ENCODE results near the gene SDE2.
"Not testable (repeated sequence)": the region's sequence is repeated elsewhere in the genome, so short reads cannot be mapped to it uniquely, and the experiment has no call there.

The SDE2 gene

DNA sequence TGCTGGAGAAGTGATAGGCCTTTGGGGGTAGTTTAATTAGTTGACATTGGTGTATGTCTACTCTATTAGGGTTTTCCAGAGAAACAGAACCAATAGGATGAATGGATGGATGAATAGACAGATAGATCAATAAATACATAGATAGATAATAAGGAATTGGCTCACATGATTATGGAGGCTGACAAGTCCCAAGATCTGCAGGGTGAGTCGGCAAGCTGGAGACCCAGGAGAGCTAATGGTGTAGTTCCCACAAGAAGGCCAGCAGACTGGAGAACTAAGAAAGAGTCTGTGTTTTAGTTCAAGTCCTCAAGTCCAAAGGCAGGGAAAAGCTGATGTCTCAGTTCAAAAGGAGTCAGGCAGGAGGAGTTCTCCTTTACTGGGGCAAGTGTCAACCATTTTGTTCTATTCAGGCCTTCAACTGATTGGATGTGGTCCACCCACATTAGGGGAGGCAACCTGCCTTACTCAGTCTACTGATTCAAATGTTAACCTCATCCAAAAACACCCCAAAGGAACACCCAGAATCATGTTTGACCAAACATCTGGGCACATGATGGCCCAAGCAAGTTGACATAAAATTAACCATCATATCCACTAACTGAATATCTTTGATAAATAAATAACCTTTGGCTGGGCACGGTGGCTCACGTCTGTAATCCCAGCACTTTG, 4.5 kb upstream of the SDE2 start:
- no peak overlapping the region for H3K4me3 Mint-ChIP-seq
- H3K4me1 Mint-ChIP-seq, result peaks cover 13% of the 10 kb centered on the region
- no peaks in the 10 kb centered on the region for H3K36me3 Mint-ChIP-seq (ENCODE audit: low read depth)
- H3K27me3 Mint-ChIP-seq (ENCODE audit: low read depth), result no peaks in the 10 kb centered on the region
- H3K27ac Mint-ChIP-seq, result no peak overlapping the region
- TF ChIP-seq, protein P1, sequence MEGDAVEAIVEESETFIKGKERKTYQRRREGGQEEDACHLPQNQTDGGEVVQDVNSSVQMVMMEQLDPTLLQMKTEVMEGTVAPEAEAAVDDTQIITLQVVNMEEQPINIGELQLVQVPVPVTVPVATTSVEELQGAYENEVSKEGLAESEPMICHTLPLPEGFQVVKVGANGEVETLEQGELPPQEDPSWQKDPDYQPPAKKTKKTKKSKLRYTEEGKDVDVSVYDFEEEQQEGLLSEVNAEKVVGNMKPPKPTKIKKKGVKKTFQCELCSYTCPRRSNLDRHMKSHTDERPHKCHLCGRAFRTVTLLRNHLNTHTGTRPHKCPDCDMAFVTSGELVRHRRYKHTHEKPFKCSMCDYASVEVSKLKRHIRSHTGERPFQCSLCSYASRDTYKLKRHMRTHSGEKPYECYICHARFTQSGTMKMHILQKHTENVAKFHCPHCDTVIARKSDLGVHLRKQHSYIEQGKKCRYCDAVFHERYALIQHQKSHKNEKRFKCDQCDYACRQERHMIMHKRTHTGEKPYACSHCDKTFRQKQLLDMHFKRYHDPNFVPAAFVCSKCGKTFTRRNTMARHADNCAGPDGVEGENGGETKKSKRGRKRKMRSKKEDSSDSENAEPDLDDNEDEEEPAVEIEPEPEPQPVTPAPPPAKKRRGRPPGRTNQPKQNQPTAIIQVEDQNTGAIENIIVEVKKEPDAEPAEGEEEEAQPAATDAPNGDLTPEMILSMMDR (IDR thresholded peaks at IDR 0.05; ENCODE audit: unreplicated experiment in 3 of 3), result no peak
- no peaks in the 10 kb centered on the region for H3K9me3 Mint-ChIP-seq

DNA sequence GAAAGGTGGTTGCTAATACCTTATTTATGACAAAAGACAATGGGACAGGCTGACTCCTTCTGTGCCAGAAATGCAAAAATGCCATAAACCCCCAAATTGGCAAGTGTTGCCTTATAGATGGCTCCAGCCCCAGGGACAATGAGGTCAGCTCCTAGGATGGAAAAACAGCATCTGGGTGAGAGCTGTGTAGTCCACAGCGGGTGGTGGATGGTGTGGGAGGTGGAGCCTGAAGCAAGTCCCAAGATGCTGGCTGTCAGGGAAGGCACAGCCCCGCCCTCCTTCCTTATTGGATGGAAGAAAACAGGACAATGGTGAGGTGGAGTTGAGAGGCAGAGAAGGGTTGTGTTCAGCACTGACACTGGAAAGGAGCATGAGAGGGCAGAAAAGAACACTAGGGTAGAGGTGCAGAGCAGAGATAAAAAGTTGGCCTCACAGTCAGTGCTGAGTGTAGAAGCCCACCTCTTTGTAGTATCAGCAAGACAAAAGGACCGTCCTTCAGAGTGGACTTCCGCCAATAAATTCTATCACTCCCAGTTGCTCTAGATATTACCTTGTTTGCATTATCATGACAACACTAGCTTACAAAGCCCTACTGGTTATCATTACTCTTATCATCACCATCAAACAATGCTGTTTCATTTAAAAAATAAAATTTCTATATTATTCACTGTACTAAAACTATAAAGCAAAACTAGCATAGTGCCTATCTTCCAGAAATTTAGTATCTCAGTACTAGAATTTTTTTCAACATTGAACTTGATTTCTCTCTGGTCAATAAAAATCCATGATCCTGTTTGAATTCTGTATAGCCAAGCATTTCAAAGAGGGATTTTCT, 3.7 kb upstream of the SDE2 start:
- TF ChIP-seq, protein P1 (IDR thresholded peaks at IDR 0.05; ENCODE audit: unreplicated experiment in 3 of 3), result no peak
- Mint-ChIP-seq H3K9me3 (no peaks in the 10 kb centered on the region), H3K4me1 (peaks cover 13% of the 10 kb centered on the region), H3K27me3 (ENCODE audit: low read depth) (no peaks in the 10 kb centered on the region), H3K36me3 (ENCODE audit: low read depth) (no peaks in the 10 kb centered on the region), H3K27ac (no peak overlapping the region), H3K4me3 (no peak overlapping the region)

DNA sequence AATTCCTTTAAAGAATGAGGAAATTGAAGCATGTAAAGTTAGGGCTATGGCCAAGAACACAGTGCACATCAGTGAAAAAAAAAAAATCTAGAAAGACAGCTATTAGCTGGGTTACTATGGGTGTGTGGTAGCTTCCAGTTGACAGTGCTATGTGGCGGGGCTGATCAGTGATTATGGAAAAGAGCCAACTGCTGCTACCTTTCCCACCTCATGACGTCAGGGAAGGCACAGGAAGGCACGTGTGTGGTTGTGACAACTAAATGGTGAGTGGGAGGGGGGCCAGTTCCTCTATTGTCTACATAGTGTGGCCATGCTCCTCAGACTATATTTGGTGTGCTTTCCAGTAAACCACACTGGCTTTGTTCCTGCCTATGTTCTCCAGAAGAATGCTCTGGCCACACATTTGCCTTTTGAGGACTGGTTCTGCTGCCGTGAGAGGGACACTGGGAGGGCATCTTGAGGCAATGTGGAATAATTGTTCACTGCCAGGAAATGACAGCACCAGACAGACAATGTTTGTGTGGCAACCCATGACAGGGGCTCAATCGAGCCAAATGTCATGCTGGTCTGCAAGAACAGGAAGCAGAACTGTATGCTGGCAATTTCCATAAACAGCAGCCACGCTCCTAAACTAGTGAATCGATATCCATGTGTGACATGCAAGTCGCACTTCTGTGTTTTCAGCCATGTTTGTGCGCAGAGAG, 3.0 kb upstream of the SDE2 start:
- H3K4me1 Mint-ChIP-seq, result peaks cover 13% of the 10 kb centered on the region
- TF ChIP-seq, protein P1 (IDR thresholded peaks at IDR 0.05; ENCODE audit: unreplicated experiment in 3 of 3), result no peak
- no peak overlapping the region for H3K4me3 Mint-ChIP-seq
- no peak overlapping the region for H3K27ac Mint-ChIP-seq
- H3K27me3 Mint-ChIP-seq (ENCODE audit: low read depth), result no peaks in the 10 kb centered on the region
- no peaks in the 10 kb centered on the region for H3K36me3 Mint-ChIP-seq (ENCODE audit: low read depth)
- H3K9me3 Mint-ChIP-seq, result no peaks in the 10 kb centered on the region

DNA sequence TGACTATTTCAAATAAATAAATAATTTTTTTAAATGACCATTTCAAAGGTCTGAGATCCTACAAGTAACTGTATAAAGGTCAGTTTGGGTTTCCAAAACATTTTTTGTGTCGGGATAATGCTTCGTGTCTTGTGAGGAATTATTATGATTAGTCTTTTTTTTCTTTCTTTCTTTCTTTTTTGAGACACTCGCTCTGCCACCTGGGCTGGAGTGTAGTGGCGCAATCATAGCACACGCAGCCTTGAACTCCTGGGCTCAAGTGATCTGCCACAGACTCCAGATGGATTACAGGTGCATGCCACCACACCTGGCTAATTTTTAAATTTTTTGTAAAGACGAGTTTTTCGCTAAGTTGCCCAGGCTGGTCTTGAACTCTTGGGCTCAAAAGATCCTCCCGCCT, 1.9 kb upstream of the SDE2 start:
- Mint-ChIP-seq H3K9me3 (no peaks in the 10 kb centered on the region), H3K4me3 (peak overlapping the region; percentile 23 to 43 (median 32)), H3K27me3 (ENCODE audit: low read depth) (no peaks in the 10 kb centered on the region), H3K4me1 (peaks cover 22% of the 10 kb centered on the region), H3K36me3 (ENCODE audit: low read depth) (no peaks in the 10 kb centered on the region), H3K27ac (peak overlapping the region in 1 of 3 experiments; percentile 97)
- TF ChIP-seq, protein P1 (IDR thresholded peaks at IDR 0.05; ENCODE audit: unreplicated experiment in 3 of 3), result no peak

DNA sequence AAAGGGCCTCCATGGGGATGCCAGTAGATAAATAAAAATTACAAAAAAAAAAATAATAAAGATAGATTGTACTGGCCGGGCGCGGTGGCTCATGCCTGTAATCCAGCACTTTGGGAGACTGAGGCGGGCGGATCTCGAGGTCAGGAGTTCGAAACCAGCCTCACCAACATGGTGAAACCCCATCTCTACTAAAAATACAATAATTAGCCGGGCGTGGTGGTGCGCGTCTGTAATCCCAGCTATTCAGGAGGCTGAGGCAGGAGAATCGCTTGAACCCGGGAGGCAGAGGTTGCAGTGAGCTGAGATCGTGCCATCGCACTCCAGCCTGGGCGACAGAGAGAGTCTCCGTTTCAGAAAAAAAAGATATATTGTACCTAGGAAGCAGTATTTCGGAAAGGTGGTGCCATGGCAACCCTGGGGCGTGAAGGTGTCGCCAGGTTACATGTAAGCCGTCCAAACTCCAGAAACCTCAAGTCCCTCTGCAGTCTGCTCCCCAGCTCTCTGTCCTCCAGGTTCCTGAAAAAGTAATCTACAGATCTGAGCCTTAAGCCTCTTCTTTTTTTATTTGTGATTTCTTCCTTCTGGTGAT, 1.4 kb upstream of the SDE2 start:
- Mint-ChIP-seq H3K27ac (peak overlapping the region; percentile 93 to 99 (median 97)), H3K4me3 (peak overlapping the region in 2 of 3 experiments; percentile 100), H3K4me1 (peaks cover 27% of the 10 kb centered on the region)
- H3K36me3 Mint-ChIP-seq (ENCODE audit: low read depth); H3K27me3 Mint-ChIP-seq (ENCODE audit: low read depth); H3K9me3 Mint-ChIP-seq: not testable (repeated sequence)

DNA sequence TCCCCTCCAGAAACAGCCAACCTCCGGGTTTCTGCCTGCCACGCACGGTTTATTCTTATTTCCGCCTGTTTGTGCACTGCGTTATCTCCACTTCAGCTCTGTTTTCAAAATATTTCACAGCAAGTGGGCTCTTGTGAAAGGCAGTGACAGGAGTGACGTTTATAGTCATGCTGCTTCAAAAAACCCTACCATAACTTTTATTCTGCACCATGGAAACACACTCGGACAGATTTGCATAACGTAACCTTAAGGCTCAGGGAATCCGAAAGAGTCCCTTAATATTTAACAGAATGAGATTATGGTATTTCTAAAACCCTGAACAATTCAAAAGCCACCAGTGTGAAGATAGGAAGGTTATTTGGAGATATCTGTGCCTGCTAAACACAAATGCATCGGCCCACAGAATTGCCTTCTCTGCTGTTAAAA, 782 bp upstream of the SDE2 start:
- TF ChIP-seq, protein P1 (IDR thresholded peaks at IDR 0.05; ENCODE audit: unreplicated experiment in 3 of 3), result no peak
- Mint-ChIP-seq H3K36me3 (ENCODE audit: low read depth) (no peaks in the 10 kb centered on the region), H3K27ac (peak overlapping the region; percentile 93 to 99 (median 97)), H3K9me3 (no peaks in the 10 kb centered on the region), H3K27me3 (ENCODE audit: low read depth) (no peaks in the 10 kb centered on the region), H3K4me1 (peaks cover 30% of the 10 kb centered on the region), H3K4me3 (peak overlapping the region; percentile 100)
